ENCODE measurements around the gene C17orf107.
"Not testable (repeated sequence)": the region's sequence is repeated elsewhere in the genome, so short reads cannot be mapped to it uniquely, and the experiment has no call there.

Gene C17orf107

DNA sequence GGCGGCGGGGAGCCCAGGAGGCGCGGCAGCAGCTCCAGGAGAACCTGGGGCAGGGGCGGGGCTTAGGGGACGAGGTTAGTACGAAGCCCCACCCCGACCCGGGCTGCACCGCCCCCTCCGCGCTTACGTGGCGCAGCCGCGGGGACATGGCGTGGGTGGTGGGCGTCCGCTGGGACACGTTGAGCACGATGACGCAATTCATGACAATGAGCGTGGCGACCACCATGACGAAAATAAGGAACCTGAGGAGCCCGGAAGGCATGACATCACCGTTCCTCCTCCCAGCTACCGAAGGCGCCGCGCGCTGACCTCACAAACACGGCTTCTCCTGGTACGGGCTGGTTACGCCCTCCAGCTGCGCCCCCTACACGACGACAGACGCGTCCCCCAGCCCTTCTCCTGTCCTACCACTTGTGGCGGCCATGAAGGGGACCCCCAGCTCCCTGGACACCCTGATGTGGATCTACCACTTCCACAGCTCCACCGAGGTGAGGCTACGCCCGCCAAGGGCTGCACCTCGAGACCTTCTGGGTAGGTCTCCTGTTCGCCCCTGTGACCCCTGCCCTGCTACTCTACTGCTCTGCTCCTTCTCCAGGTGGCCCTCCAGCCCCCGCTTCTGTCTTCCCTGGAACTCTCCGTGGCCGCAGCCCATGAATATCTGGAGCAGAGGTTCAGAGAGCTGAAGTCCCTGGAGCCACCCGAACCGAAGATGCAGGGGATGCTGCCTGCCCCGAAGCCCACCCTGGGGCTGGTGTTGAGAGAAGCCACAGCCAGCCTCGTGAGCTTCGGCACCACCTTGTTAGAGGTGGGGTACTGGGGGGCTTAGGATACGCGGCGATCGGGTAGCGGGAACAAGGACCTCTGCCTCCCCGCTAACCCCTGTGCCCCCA, at the start of gene C17orf107:
Gene C17orf107 (plus strand): TSS at position 196 of the 890 bp plus-strand sequence. CDS start 227 bp downstream, at position 423.
- peak; percentile 73 for DNase-seq (ENCODE audit: low spot score)

DNA sequence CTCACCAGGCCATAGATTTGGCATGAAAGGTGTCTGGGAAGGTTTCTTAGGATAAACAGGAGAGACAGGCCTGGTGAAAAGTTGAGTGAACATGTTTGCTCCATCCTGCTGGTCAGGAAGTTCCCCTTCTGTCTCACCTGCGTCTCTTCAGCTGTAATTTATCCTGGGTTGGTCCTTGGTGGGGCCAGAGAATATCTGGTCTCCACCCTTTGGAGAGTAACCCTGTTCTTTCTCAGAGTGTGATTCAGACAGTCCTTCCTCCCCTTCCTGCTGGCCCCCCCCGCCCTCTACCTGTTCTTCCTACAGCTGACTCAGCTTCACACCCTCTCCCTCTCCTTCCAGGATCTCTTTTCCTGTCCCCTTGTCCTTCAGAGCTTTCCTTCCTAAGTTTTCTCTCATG, 49.1 kb upstream of the C17orf107 start:
- DNase-seq (ENCODE audit: low spot score), result no peak

DNA sequence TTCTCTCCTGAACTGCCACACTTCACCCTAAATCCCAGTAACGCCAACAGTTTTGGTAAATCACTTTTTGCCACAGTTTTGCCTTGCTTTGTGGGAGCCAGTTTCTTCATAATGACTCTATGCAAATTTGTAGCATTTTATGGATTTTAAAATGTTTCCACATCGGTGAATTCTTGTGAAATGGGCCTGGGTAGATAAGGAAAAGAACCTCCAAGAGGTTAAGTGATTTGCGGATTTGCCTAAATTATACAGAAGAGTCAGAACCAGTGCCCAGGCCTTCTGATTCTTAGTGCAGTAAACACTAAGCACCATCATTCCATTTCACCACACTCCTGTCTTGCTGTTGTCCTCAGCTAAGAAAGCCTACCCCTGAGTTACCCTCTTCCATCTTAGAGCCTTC, 48.3 kb upstream of the C17orf107 start:
- DNase-seq (ENCODE audit: low spot score), result no peak

DNA sequence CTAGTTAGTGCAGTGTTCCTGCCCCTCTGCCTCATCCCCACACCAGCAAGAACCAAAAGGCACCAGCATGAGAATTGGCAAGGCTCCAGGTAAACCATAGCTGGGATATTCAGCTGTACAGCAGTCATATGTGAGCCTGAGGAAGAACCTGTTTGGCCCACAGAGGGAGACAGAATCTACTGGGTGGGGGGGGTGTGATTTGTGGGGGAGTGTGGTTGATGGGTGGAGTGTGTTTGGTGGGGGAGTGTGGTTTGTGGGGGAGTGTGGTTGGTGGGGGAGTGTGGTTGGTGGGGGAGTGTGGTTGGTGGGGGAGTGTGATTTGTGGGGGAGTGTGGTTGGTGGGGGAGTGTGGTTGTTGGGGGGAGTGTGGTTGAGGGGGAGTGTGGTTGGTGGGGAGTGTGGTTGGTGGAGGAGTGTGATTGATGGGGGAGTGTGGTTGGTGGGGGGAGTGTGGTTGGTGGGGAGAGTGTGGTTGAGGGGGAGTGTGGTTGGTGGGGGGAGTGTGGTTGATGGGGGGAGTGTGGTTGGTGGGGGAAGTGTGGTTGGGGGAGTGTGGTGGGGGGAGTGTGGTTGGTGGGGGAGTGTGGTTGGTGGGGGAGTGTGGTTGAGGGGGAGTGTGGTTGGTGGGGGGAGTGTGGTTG, 46.6 kb upstream of the C17orf107 start:
- peak; percentile 36 for DNase-seq (ENCODE audit: low spot score)

DNA sequence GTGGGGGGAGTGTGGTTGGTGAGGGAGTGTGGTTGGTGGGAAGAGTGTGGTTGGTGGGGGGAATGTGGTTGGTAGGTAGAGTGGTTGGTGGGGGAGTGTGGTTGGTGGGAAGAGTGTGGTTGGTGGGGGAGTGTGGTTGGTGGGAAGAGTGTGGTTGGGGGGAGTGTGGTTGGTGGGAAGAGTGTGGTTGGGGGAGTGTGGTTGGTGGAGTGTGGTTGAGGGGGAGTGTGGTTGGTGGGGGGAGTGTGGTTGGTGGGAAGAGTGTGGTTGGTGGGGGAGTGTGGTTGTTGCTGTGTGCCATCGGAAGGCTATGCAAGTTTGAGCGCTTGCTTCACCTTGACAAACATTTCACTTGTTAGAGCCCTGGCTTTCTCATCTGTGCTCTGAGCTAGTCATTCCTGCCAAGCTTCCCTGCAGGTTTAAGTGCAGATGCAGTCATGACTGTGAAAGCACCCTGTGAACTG, 46.1 kb upstream of the C17orf107 start:
- DNase-seq (ENCODE audit: low spot score), result no peak

DNA sequence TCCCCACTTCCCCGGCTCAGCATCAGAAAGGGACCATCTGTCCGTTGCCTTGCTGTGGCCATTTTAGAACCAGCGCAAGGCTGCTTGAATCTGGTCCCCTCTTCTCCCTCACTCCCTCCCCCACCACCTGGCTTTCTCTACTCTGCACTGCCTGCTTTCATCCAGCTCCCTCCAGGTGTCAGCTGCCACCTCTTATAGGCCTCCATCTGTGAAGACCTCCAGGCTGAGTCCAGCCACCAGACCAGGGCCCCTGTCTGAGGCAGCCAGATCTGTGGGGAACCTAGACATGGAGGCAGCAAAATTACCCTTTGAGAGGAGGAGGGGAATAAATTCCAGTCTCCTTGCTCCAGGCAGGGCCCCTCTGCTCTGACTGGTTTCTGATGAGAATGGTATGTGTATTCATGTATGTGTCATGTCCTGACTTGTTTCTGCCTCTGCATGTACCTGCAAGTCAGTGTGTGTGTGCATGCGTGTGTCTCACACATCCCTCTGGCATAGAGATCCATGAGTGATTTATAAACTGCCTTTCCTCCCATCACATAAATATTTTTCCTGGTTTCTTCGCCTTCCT, 45.1 kb upstream of the C17orf107 start:
- no peak for DNase-seq (ENCODE audit: low spot score)

DNA sequence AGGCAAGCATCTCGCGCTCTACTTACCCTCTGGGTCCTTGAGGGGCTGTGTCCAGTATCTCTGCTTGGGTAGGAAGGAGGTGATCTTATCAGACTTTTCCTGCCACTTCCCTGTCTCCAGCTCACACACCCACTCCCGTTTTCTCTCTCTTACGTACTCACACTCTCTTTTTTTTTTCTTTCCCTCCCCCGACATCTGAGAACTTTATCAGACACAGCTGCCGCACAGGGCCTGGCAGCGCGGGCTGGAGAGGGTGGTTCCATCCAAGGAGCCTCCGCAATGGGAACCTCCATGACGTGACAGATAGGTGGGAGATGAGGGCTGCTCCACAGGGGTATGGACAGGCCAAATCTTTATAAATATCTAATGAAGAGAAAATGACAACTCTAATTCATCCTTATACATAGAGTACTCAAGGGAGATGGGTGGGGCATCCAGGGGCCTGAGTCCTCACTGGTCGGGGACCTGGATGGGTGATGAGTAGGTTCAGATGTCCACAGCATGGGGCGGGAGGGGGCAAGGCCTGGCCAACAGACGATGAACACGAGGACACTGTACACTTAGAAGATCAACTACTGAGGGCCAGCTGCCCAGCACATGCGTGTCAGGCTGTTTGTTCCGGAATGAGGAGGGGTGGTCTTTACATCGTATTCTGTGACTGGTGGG, 42.9 kb upstream of the C17orf107 start:
- no peak for DNase-seq (ENCODE audit: low spot score)

DNA sequence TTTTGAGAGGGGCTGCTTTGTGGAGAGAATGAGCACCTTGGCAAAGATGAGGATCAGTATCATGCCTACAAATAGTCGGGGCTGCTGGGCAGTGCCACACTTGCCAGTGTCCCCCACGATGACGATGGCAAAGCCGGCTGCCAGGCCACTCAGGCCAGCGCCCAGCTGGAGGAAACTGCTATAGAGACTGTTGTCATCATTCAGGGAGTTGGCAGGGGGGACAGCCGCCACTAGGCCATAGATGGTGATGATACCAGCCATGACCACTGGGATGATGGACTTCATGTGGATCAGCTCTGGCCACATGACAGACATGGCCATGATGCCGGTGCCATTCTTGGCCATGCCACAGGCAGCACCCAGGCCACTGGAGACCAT, 42.4 kb upstream of the C17orf107 start:
- DNase-seq (ENCODE audit: low spot score), result no peak

DNA sequence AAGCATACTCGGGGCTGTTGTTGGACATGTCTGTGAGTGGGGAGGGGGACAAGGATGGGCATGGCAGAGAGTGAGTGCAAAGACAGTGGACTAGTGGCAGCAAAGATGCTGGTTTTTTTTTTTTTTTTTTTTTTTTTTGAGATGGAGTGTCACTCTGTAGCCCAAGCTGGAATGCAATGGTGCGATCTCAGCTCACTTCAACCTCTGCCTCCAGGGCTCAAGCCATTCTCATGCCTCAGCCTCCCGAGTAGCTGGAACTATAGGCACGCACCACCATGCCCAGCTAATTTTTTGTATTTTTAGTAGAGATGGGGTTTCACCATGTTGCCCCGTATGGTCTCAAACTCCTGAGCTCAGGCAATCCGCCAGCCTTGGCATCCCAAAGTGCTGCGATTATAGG, 42.0 kb upstream of the C17orf107 start:
- not testable (repeated sequence) for DNase-seq (ENCODE audit: low spot score)

DNA sequence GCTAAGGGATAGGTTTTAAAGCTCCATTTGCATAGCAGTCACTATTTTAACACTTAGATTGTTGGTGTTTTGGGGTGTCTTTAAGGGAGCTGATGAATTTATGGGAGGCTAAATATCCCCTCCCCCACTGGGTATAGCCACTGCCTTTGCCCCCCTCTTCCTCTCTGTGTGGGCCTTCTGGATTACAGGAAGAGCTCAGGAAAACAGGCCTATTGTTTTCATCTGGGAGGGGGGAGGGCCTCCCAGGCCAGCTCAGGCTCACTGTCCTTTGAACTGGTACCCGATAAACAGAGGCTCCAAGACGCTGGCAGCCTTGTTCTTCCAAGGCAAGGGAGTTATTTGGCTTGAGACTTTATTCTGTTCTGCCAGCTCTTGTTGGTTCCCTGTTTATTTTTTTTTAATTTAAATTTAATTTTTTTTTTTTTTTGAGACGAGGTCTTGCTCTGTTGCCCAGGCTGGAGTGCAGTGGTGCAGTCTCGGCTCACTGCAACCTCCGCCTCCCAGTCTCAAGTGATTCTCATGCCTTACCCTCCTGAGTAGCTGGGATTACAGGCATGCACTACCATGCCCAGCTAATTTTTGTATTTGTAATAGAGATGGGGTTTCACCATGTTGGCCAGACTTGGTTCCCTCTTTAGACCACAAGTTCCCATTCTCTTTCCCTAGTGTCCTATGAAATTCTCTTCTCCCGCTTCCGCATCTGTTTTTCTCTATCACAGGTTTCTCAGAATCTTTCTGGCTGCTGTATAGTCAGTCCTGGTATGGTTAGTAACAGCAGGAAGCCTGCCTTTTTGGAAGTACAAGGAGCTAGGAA, 41.1 kb upstream of the C17orf107 start:
- DNase-seq (ENCODE audit: low spot score), result peak; percentile 23

DNA sequence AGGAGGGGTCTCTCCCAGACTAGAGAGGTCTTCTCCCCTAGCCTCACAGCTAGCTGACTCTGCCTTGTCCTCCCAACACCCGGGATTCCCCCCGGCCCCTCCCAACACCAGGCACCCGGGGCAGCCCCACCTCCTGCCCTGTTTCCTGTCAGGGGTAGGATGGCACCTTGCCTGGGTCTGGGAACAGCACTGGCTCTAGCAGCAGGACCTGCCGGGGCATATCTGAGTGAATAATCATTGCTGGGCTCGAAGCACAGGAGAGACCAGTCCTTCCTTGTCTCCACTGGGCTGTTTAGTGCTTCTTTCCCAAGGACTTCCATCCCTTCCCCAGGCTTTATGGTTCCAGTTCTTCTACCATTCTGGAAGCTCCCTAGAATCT, 40.5 kb upstream of the C17orf107 start:
- peak; percentile 20 for DNase-seq (ENCODE audit: low spot score)

DNA sequence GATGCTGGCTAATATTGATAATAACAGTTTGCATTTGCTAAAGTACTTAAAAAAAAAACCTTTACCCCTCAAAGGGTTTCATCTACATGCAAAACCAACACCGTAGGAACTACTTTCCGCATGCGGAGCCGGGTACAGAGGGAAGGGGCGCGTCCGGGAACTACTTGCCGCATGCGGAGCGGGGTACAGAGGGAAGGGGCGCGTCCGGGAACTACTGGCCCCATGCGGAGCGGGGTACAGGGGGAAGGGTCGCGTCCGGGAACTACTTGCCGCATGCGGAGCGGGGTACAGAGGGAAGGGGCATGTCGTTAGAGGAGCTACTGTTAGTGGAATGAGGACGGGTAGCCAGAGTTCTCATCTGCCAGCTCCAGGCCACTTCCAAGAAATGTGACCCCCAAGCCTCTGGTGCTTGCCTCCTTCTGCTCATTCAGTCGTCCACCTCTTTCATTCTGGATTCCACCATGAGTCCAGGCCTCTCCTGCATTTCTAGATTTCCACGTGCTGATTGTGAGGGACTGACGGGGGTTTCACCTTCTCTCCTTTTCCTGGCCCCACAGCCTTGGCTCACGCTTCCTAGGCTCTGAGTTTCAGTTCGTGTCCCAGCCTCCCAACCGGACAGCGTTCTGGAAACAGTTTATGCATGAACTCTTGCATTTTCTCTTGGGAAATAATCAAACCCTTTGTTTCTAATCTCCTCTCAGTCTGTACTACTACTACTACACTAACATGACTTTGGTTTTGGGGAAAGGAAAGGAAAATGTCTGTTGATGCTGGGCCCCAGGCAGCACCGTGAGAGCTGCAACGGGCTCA, 39.3 kb upstream of the C17orf107 start:
- no peak for DNase-seq (ENCODE audit: low spot score)

DNA sequence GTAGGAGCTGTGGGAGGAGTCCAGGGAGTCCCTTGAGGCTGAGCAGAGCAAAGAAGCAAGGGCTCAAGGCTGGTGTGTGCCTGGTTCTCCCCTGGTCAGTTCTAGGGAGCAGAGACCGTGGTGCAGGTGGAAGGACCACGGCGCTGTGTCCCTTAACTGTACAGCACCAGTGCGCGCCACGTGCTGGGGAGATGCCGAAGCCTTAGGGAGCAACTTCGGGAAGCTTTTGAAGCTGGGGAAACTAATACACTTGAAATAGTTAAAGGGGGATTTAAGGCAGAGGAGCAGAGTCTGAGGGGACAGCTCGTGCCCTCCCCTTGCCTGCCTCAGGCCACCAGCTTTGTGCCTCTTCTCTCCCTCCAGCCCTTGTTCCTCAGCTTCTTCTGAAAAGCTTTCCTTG, 38.7 kb upstream of the C17orf107 start:
- DNase-seq (ENCODE audit: low spot score), result no peak

DNA sequence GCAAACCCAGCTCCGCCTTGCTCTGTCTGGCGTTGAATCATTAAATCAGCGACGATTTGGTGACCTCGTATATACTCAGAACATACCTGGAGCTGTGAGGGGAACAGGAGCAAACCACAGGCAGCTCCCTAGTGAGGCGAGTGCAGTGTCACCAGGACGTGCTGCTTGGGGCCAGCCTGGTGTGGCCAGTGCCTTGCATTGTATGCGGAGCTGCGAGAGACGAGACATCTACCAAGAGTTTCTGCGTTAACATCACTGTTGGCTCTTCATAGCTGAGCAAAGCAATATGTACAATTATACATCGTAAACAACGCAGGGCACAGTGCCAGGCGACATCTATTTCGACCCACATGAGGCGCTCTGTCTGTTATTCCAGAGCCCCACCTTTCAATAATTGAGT, 38.3 kb upstream of the C17orf107 start:
- no peak for DNase-seq (ENCODE audit: low spot score)

DNA sequence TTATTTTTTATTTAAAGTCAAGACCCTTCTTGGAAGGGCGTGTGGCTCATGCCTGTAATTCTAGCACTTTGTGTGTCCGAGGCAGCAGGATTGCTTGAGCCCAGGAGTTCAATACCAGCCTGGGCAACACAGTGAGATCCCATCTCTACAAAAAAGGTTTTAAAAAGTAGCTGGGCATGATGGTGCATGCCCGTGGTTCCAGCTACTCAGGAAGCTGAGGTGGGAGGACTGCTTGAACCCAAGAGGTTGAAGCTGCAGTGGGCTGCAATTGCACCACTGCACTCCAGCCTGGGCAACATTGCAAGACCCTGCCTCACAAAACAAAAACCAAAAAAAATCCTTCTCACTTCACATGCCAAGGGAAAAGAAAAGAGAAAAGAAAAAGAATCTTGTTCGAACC, 36.6 kb upstream of the C17orf107 start:
- DNase-seq (ENCODE audit: low spot score), result no peak

DNA sequence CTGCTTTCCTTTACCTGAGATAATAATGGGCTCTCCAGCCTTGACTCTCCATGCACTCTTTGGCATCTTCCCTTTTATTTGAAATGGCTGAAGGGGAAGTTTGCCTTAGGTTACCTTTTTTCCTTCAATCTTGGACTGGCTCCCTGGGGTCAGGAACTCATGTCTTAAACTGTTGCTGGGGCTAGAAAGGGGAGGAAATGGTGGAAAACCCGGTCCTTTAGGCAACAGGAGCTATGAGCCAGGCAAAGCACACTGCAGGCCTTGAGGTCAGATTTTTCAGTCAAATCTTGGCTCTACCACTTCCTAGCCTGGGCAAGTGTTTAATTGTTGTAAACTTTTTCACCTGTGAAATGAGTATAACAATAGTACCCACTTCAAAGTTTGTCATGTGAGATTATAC, 36.0 kb upstream of the C17orf107 start:
- no peak for DNase-seq (ENCODE audit: low spot score)

DNA sequence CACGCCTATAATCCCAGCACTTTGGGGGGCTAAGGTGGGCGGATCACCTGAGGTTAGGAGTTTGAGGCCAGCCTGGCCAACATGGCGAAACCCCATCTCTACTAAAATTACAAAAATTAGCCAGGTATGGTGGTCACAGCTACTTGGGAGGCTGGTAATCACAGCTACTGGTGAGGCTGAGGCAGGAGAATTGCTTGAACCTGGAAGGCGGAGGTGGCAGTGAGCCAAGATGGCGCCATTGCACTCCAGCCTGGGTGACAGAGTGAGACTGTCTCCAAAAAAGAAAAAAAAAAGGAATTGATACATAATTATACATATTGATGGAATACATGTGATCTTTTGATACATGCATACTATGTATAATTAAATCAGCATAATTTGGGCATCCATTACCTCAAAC, 31.8 kb upstream of the C17orf107 start:
- not testable (repeated sequence) for DNase-seq (ENCODE audit: low spot score)

DNA sequence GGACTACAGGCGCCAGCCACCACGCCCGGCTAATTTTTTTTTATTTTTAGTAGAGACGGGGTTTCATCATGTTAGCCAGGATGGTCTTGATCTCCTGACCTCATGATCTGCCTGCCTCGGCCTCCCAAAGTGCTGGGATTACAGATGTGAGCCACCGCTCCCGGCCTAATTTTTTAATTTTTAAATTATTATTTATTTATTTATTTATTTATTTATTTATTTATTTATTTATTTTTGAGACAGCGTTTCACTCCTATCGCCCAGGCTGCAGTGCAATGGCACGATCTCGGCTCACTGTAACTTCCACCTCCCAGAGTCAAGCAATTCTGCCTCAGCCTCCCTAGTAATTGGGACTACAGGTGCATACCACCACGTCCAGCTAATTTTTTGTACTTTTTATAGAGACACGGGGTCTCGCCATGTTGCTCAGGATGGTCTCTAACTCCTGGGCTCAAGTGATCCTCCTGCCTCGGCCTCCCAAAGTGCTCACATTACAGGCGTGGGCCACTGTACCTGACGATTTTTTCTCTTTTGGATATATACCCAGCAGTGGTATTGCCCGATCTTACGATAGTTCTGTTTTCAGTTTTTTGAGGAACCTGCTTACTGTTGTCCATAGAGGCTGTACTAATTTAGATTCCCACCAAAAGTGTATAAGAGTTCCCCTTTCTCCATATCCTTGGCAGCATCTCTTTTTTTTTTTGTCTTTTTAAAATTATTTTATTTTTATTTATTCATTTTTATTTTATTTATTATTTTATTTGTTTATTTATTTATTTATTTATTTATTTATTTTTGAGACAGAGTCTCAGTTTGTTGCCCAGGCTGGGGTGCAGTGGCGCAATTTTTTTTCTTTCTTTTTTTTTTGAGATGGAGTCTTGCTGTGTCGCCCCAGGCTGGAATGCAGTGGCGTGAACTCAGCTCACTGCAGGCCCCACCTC, 30.0 kb upstream of the C17orf107 start:
- DNase-seq (ENCODE audit: low spot score), result not testable (repeated sequence)

DNA sequence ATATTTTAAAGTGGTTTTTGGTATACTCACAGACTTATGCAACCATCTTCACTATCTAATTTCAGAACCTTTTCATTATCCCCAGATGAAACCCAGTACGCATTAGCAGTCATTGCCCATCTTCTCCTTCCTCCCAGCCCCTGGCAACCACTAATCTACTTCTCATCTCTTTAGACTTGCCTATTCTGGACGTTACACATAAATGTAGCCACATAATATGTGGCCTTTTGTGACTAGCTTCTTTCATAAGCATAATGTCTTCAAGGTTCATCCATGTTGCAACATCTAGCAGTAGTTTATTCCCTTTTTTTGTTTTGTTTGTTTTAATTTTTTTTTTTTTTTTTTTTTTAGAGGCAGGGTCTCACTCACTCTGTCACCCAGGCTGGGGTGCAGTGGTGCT, 28.5 kb upstream of the C17orf107 start:
- no peak for DNase-seq (ENCODE audit: low spot score)

DNA sequence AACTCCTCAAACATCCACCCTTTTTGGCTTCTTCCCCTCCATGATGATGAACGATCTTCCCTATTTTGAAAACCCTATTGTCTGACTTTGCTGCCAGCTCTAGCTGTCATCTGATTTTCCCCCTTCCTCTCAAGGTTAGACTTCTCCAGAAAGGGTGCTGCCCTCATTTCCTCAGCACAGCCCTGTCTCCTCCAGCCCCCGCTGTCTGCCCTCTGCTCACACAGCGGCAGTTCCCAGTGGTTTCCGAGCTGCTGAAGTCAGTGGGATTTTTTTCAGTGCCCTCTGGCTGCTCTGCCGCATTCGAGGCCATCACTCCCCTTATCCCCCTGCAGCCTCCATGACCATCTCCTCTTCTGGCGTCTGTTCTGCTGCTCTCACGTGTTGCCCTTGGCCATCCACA, 26.6 kb upstream of the C17orf107 start:
- DNase-seq (ENCODE audit: low spot score), result no peak
